ENCODE results near the gene LRFN4.
A peak's percentile ranks its signal among the peaks of the same experiment; 100 is the strongest.

Gene LRFN4

GRCh38 chr11:66857234-66857926, 516 bp downstream of the LRFN4 start:
- Histone ChIP-seq H3F3A (ENCODE audit: insufficient read depth) (peaks cover 9% of the 10 kb centered on the region; the same call in 1 of the 2 replicates), H3K79me2 (ENCODE audit: insufficient read depth, low read length) (no peaks in the 10 kb centered on the region), H3K4me2 (ENCODE audit: low read depth, low read length, poor library complexity, severe bottlenecking) (peak overlapping the region; percentile 88), H4K20me1 (ENCODE audit: low read depth, low read length) (no peaks in the 10 kb centered on the region), H3K36me3 (ENCODE audit: low read length) (no peaks in the 10 kb centered on the region), H3K4me3 (ENCODE audit: insufficient read depth, low read length, poor library complexity, severe bottlenecking) (peak overlapping the region; percentile 98), H3K27me3 (ENCODE audit: low read length) (no peaks in the 10 kb centered on the region), H3K9ac (ENCODE audit: low read length) (peak overlapping the region; percentile 77), H3K9me2 (replicated peaks; ENCODE audit: insufficient read depth, low read length) (no peaks in the 10 kb centered on the region), H3K9me3 (ENCODE audit: insufficient read depth, low read length) (no peaks in the 10 kb centered on the region), H2AFZ (ENCODE audit: low read depth, low read length, severe bottlenecking) (peak overlapping the region; percentile 57), H3K27ac (ENCODE audit: low read depth, low read length) (no peak overlapping the region)
- TF ChIP-seq CTCF (IDR thresholded peaks at IDR 0.05; ENCODE audit: insufficient read depth, low read length, poor library complexity, severe bottlenecking) (no peak), EZH2phosphoT487 (conservative IDR thresholded peaks at IDR 0.05; ENCODE audit: low read length) (no peak)

DNA sequence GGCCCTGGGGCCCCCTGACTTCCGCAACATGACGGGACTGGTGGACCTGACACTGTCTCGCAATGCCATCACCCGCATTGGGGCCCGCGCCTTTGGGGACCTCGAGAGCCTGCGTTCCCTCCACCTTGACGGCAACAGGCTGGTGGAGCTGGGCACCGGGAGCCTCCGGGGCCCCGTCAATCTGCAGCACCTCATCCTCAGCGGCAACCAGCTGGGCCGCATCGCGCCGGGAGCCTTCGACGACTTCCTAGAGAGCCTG, 992 bp downstream of the LRFN4 start:
- Histone ChIP-seq H3K36me3 (ENCODE audit: low read length) (no peaks in the 10 kb centered on the region), H3K79me2 (ENCODE audit: insufficient read depth, low read length) (no peaks in the 10 kb centered on the region), H3F3A (ENCODE audit: insufficient read depth) (peaks cover 9% of the 10 kb centered on the region; the same call in 1 of the 2 replicates), H3K9me3 (ENCODE audit: insufficient read depth, low read length) (no peaks in the 10 kb centered on the region), H4K20me1 (ENCODE audit: low read depth, low read length) (no peaks in the 10 kb centered on the region), H3K27ac (ENCODE audit: low read depth, low read length) (no peak overlapping the region), H3K27me3 (ENCODE audit: low read length) (no peaks in the 10 kb centered on the region), H3K4me2 (ENCODE audit: low read depth, low read length, poor library complexity, severe bottlenecking) (peak overlapping the region; percentile 88), H3K4me3 (ENCODE audit: insufficient read depth, low read length, poor library complexity, severe bottlenecking) (no peak overlapping the region), H2AFZ (ENCODE audit: low read depth, low read length, severe bottlenecking) (no peak overlapping the region), H3K9me2 (replicated peaks; ENCODE audit: insufficient read depth, low read length) (no peaks in the 10 kb centered on the region), H3K9ac (ENCODE audit: low read length) (peak overlapping the region; percentile 77; the same call in 1 of the 2 replicates)
- TF ChIP-seq EZH2phosphoT487 (conservative IDR thresholded peaks at IDR 0.05; ENCODE audit: low read length): no peak
- TF ChIP-seq CTCF (IDR thresholded peaks at IDR 0.05; ENCODE audit: insufficient read depth, low read length, poor library complexity, severe bottlenecking): no peak

GRCh38 chr11:66858186-66858938, 1.5 kb downstream of the LRFN4 start:
- Histone ChIP-seq H3K4me3 (ENCODE audit: insufficient read depth, low read length, poor library complexity, severe bottlenecking) (no peak overlapping the region), H4K20me1 (ENCODE audit: low read depth, low read length) (no peaks in the 10 kb centered on the region), H3K4me2 (ENCODE audit: low read depth, low read length, poor library complexity, severe bottlenecking) (no peak overlapping the region), H3K9me2 (replicated peaks; ENCODE audit: insufficient read depth, low read length) (no peaks in the 10 kb centered on the region), H3F3A (ENCODE audit: insufficient read depth) (peaks cover 9% of the 10 kb centered on the region; the same call in 1 of the 2 replicates), H3K27ac (ENCODE audit: low read depth, low read length) (no peak overlapping the region), H2AFZ (ENCODE audit: low read depth, low read length, severe bottlenecking) (no peak overlapping the region), H3K27me3 (ENCODE audit: low read length) (no peaks in the 10 kb centered on the region), H3K36me3 (ENCODE audit: low read length) (no peaks in the 10 kb centered on the region), H3K9me3 (ENCODE audit: insufficient read depth, low read length) (no peaks in the 10 kb centered on the region), H3K9ac (ENCODE audit: low read length) (no peak overlapping the region), H3K79me2 (ENCODE audit: insufficient read depth, low read length) (no peaks in the 10 kb centered on the region)
- no peak for TF ChIP-seq EZH2phosphoT487 (conservative IDR thresholded peaks at IDR 0.05; ENCODE audit: low read length)
